Fibroblast of mammary gland (primary cell): ENCODE results near the gene INPP5J.

Source experiments
- DNase-seq: peaks from one replicate; pipeline ENCODE4 v3.0.0-alpha.2; 2010; ENCODE audit warnings: low read depth
- H3K4me3 ChIP-seq: 2 replicates; pipeline ENCODE4 v1.5.1; 2011; ENCODE audit warnings: low read depth, mild to moderate bottlenecking, low read length, moderate library complexity; ENCODE audit not compliant: control insufficient read depth
- CTCF ChIP-seq: conservative IDR thresholded peaks from 2 replicates; pipeline ENCODE4 v1.5.1; 2011; ENCODE audit warnings: low read depth, low read length, inconsistent platforms; ENCODE audit not compliant: control insufficient read depth, insufficient read depth

Gene INPP5J

GRCh38 chr22:31089160-31090100 is 33.3 kb upstream of the INPP5J start:
- no peak overlapping the region for H3K4me3 ChIP-seq
- peak; percentile 72 for TF ChIP-seq CTCF
- peak; percentile 49 for DNase-seq

GRCh38 chr22:31090217-31091085 is 32.3 kb upstream of the INPP5J start:
- DNase-seq = no peak
- TF ChIP-seq CTCF = no peak
- H3K4me3 ChIP-seq = no peak overlapping the region

GRCh38 chr22:31091106-31091975 is 31.4 kb upstream of the INPP5J start:
- no peak for DNase-seq
- TF ChIP-seq CTCF = no peak
- no peak overlapping the region for H3K4me3 ChIP-seq

- DNase-seq = no peak
- no peak for TF ChIP-seq CTCF
- no peak overlapping the region for H3K4me3 ChIP-seq
Observed at GRCh38 chr22:31092161-31092560, 30.6 kb upstream of the INPP5J start.

GRCh38 chr22:31093086-31093850 is 29.5 kb upstream of the INPP5J start:
- no peak overlapping the region for H3K4me3 ChIP-seq
- no peak for TF ChIP-seq CTCF
- no peak for DNase-seq
